Measurements from ENCODE around the gene SOS2.

DNA sequence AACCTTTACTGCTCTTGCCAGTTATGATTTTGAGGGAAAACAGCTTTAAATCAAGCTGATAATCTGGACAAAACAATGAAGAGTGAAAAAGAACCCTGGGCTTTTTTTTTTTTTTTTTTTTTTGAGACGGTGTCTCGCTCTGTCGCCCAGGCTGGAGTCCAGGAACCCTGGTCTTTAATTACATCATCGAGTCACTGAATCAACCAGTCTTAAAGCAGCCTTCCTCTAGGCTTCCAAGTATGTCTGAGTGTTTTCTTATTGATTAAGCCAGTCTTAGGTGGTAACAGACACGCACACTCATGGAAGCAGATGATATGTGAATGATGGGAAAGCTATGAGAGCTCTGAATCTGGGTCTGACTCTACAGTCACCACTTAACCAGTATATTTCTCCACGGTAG lies 109.1 kb downstream of the SOS2 start:
- TF ChIP-seq, protein P1, sequence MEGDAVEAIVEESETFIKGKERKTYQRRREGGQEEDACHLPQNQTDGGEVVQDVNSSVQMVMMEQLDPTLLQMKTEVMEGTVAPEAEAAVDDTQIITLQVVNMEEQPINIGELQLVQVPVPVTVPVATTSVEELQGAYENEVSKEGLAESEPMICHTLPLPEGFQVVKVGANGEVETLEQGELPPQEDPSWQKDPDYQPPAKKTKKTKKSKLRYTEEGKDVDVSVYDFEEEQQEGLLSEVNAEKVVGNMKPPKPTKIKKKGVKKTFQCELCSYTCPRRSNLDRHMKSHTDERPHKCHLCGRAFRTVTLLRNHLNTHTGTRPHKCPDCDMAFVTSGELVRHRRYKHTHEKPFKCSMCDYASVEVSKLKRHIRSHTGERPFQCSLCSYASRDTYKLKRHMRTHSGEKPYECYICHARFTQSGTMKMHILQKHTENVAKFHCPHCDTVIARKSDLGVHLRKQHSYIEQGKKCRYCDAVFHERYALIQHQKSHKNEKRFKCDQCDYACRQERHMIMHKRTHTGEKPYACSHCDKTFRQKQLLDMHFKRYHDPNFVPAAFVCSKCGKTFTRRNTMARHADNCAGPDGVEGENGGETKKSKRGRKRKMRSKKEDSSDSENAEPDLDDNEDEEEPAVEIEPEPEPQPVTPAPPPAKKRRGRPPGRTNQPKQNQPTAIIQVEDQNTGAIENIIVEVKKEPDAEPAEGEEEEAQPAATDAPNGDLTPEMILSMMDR (IDR thresholded peaks at IDR 0.05) = no peak
- TF ChIP-seq POLR2A (IDR thresholded peaks at IDR 0.05) (no peak), POLR2AphosphoS5 (IDR thresholded peaks at IDR 0.05) (no peak)

All from prostate gland (tissue), 2 donors.